HG03571 (cell line): Measurements from ENCODE around the gene C4A.
"Not testable (repeated sequence)": the region's sequence is repeated elsewhere in the genome, so short reads cannot be mapped to it uniquely, and the experiment has no call there.

Experiments used
- ATAC-seq: cut with Tn5 transposase; IDR thresholded peaks from one replicate; pipeline ENCODE4 v1.9.1; 2021; ENCODE audit not compliant: unreplicated experiment

The C4A gene

DNA sequence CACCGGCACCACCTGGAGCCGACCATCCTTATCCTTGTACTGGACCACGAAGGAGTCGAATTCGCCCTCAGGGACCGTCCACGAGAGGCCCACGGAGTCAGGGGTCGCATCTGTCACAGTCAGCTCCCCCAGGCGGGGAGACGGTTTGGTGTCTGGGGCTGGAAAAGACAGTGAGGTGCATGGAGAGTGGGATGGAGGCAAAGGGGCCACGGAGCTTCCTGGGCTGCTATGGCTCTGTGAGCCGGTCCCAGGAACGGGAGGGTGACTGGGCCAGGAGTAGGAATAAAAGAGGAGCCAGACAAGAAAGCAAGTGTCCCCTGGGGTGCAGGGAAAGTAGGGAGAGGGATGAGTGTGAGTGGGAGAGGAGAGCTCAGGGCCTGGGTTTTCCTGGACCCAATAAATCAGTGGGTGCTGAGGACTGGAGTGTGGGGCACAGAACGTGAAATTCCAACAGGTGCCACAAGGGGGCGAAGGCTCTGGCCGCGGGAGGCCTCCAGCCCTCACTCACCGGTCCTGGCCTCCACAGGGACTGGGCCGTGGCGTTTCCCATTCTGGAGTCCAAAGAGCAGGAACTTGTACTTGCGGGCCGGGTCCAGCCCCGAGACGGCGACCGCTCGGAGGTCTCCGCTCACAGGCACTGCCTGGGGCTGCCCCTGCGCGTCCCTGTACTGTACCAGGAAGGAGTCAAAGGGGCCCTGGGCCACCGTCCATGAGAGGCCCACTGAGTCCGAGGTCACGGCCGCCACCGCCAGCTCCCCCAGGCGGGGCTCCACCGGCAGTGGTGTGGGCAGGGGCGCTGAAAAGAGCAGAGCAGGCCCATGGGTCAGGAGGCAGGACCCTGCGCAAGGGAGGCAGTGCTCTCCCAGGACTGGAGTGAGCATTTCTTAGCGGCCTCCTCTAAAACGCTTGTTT is 66.3 kb downstream of the C4A start:
- ATAC-seq: no peak

DNA sequence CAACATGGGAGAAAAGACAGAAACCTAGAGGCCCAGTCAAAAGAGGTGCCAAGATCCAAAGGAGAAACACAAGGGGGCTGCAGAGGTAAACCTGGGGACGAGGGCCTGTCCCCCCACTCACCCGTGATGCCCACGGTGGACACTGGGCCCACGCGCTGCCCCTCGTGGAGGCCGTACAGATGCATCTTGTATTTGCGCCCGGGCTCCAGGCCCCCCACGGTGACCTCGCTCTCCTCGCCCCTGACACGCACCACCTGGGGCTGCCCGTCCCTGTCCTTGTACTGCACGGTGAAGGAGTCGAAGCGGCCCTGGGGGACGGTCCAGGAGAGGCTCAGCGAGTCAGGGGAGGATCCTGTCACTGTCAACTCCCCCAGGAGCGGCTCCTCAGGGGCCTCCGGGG is 67.3 kb downstream of the C4A start:
- ATAC-seq: not testable (repeated sequence)

- not testable (repeated sequence) for ATAC-seq
Observed at GRCh38 chr6:32049736-32050135, 67.9 kb downstream of the C4A start.

DNA sequence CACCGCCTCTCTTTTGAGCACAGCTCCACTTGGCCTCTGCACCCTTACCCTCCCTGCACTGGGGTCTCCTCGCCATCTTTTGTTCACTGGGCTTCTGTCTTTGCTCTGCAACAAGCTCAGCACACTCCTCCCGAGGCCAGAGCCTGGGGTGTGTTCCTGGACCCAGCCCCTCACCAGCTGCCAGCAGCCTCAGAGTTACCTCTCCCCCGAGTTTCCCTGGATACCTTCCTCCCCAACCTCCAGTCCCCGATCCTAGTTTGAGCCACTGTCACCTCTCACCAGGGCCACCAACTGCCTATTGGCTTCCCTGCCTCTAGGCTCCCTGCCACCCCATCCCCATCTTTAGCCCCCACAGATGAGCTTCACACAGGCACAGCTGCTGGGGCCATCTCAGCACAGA is 68.7 kb downstream of the C4A start:
- ATAC-seq: no peak
